ENCODE data around the gene EEF2KMT.
"Not testable (repeated sequence)": the region's sequence is repeated elsewhere in the genome, so short reads cannot be mapped to it uniquely, and the experiment has no call there.

EEF2KMT gene

DNA sequence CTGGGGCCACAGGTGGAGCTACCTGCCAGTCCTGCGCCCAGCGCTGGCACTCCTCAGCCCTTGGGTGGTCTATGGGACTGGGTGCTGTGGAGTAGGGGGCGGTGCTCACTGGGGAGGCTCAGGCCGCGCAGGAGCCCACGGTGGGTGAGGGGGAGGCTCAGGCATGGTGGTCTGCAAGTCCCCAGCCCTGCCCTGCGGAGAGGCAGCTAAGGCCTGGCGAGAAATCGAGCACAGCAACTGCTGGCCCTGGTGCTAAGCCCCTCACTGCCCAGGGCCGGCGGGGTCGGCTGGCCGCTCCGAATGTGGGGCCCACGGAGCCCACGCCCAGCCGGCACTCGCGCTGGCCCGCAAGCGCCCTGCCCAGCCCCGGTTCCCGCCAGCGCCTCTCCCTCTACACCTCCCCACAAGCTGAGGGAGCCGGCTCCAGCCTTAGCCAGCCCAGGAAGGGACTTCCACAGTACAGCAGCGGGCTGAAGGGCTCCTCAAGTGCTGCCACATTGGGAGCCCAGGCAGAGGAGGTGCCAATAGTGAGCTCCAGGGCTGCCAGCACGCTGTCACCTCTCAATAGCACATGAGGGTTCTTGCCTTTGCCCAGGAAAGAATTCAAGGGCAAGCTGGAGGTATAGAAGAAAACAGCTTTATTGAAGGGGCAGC is 11.0 kb upstream of the EEF2KMT start:
- no peaks in the 10 kb centered on the region for H3K9me3 ChIP-seq
- H3K4me1 ChIP-seq: no peaks in the 10 kb centered on the region
- no peak overlapping the region for H3K4me3 ChIP-seq
- no peaks in the 10 kb centered on the region for H4K20me1 ChIP-seq
- H3K27ac ChIP-seq: no peak overlapping the region
- TF ChIP-seq Cebpa-rat (IDR thresholded peaks at IDR 0.05): no peak
- H3K36me3 ChIP-seq: no peaks in the 10 kb centered on the region
- no peak overlapping the region for H3K4me2 ChIP-seq
- no peaks in the 10 kb centered on the region for H3K27me3 ChIP-seq
- H3K9ac ChIP-seq: no peak overlapping the region

DNA sequence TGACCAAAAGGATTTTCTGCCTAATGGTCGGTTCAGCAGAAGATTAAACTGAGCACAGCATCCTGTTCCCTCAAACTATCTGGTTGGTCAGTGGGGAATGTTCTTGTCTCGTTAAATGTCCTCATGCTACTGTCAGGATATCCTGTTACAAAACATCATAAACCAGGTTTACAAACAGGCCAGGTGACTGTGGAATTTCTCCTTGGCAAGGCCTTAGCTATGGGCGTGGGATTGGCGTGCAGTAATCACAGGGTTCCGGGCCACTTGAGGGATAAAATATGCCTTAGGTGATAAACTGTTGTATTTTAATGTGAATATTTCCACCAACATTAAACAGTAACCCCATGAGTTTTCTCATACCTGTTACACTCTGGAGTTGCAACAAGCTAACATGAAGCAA is 7.4 kb upstream of the EEF2KMT start:
- H3K27me3 ChIP-seq, H3K9me3 ChIP-seq, H3K4me1 ChIP-seq, H3K27ac ChIP-seq, H3K9ac ChIP-seq, H4K20me1 ChIP-seq, H3K4me3 ChIP-seq, H3K36me3 ChIP-seq, H3K4me2 ChIP-seq: not testable (repeated sequence)

DNA sequence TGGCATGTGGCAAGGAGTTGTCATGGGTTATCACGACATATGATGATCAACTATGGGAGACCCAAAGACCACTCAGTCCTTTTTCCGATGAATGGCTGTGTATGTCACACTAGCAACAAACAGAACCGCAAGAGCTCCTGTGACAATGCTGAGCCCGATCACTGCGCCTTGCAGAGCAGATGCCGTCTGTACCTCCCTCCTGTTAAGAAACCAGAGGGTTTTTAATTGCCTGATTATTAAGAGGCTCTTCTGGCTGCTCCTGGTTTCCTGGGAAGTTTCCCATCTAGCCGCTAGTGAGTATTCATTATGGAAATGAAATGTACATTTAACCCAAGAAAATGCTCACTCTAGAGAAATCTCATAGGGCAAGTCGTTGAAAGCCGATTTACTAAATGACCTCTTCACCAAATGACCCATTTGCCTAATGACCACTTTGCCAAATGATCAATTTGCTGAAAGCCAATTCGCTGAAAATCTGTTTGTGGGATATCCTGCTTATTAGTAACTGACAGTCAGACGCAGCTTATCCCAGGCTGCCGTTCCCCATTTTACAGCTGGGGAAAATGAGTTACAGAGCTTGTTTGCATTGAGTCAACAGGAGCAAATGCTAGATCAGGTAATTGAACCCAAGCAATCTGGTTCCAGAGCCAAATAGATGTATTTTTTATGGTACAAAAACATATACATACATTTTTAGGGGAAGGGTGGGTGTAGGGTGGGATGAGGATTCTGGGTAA is 5.9 kb upstream of the EEF2KMT start:
- not testable (repeated sequence) for H3K27ac ChIP-seq, H3K9ac ChIP-seq, H3K4me2 ChIP-seq, H4K20me1 ChIP-seq, H3K4me1 ChIP-seq, H3K4me3 ChIP-seq, H3K27me3 ChIP-seq, H3K36me3 ChIP-seq, H3K9me3 ChIP-seq

DNA sequence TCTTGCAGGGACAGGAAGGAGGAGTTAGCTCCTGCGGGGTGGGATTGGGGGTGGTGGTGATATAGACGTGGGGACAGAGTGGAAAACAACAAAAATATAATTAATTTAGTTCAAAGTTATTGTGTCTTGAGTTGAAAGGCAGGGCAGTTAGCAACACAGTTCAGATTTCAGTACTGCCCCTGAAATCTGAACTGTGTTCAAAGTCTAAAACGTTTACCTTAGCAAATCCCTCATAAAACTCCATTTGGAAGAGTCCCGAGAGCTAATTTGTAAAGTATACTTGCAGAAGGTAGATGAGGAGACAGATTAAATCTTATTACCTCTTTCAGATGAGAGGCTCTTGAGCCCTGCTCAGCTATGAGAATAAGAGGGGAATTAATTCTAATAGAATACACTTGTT is 1.6 kb upstream of the EEF2KMT start:
- not testable (repeated sequence) for H3K9me3 ChIP-seq, H3K4me2 ChIP-seq, H3K4me3 ChIP-seq, H3K9ac ChIP-seq, H3K27ac ChIP-seq, H3K4me1 ChIP-seq, H3K36me3 ChIP-seq, H3K27me3 ChIP-seq, H4K20me1 ChIP-seq

DNA sequence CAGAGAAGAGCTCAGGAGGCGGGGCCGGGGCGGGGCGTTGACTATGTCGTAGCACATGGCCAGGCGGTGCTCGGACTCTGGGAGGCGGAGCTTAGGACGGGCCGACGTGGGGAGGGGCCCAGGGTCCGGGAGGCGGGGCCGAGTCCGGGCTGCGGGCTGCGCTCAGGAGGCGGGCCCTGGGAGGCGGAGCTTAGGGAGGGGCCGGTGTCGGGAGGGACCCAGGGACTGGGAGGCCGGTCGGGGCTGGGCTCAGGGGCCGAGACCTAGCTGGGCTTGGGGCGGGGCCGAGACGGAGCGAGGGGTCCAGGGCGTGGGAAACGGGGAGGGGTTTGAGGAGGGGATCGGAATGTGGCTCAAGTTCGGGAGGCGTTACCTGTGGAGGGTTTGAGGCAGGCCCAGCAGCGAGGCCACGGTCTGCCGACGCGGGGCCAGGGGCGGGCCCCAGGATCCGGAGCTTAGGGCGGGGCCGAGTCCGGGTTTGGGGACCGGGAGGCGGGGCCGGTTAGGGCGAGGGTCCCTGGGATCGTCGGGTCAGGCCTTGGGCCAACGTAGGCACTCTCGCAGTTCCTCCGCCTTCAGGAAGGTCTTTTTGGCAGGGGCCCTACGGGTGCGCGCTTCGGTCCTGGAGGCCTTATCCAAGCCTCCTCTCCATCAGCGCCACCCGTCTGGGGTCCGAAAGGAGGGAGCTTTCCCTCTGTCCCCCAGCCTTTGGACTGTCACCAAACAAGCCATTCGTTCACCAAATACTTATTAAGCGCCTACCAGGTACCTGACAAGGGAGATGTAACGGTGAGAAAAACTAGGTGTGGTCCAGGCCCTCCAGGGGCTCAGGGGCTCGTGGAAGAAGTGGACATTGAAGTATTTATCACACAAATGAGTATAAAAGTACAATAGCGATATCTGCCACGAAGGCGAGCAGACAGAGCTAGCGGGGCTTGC is 895 bp upstream of the EEF2KMT start:
- not testable (repeated sequence) for H3K9me3 ChIP-seq, H3K4me1 ChIP-seq, H3K27me3 ChIP-seq, H3K36me3 ChIP-seq, H3K27ac ChIP-seq, H4K20me1 ChIP-seq
- H3K4me2 ChIP-seq: peak overlapping the region; percentile 87
- peak overlapping the region; percentile 79 for H3K4me3 ChIP-seq
- peak overlapping the region; percentile 61; the same call in 1 of the 2 replicates for H3K9ac ChIP-seq

DNA sequence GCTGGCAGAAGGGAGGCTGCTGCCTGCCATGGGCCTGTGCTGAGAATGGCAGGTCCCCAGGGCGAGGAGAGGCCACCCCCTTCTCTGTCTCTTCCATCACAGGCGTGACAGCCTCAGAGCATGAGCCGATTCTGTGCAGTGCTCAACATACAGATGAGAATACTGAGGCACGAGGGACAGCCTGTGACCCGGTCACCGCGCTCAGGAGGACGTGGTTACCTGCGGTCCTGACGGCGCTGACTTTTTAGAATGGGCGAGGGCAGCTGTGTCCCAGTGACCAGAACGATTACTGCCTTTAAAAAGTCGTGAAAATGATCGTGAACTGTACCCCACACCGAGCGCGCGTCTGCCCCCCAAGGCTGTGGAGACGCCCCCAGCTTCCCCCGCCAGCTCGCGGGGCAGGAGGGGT is 530 bp downstream of the EEF2KMT start:
- Histone ChIP-seq H3K4me2 (peak overlapping the region; percentile 91), H3K4me3 (peak overlapping the region; percentile 79), H3K27ac (peak overlapping the region; percentile 78), H3K9ac (peak overlapping the region; percentile 85)
- not testable (repeated sequence) for H4K20me1 ChIP-seq, H3K36me3 ChIP-seq, H3K9me3 ChIP-seq, H3K27me3 ChIP-seq, H3K4me1 ChIP-seq

DNA sequence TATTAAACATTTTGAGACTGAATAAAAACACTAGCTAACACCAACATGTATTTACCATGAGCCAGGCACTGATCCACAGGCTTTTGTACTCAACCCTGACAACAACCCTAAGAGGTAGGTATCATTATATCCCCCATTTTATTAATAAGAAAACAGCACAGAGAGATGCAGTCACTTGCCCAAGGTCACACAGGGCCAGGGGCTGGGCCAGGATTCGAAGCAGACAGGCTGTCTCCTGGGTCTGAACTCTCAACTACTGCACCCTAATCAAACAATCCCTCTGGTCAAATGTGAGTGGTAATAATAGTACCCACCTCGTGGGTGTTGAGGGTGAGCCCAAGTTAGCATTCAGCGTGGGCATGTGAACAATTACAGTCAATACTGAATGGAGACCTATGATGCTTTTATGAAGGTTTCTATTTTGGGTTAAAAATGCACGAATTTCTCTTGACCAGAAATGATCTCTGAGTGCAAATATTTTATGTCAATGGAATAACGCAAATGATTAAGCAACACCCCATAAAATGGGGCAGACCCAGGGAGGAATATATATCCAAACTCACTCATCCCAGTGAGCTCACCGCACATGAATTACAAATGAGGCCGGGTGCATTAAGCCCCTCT is 1.0 kb downstream of the EEF2KMT start:
- not testable (repeated sequence) for H3K27ac ChIP-seq
- peak overlapping the region; percentile 91 for H3K4me2 ChIP-seq

DNA sequence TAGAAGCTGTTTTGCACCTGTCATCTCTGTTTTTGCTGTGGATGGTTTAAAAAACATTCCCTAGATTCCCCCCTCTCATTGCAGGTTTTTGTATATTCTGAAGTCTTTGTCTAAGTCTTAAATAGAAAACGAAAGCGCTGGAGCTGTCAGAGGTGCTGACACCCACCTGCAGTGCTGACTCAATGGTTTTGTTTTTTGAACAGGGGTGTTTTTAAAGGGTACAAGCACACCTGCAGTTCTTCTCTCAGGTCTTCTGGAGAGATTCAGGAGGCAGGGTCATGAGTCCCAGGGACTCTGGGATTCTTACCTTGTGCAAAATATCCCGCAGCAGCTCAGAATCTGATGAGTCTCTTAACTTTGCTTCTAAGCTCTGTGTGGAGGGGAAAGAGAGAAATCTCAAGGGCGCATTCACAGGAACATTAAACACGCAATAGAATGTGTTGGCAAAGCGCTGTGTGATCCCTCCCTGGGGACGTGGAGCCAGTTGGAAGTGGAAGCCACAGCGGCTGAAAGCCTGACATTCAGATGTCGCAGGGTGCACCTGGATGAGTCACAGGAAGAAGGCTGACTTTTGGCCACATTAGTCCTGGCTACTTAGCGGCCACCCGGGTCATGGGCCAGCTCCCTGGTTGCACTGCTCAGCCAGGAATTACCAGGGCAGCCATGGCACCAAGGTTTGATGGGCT is 2.3 kb downstream of the EEF2KMT start:
- not testable (repeated sequence) for H3K4me3 ChIP-seq, H3K9ac ChIP-seq, H3K4me2 ChIP-seq, H3K36me3 ChIP-seq, H3K4me1 ChIP-seq, H3K27me3 ChIP-seq, H3K9me3 ChIP-seq, H3K27ac ChIP-seq, H4K20me1 ChIP-seq

More for the DNA sequence above, 1.0 kb downstream of the EEF2KMT start:
- Histone ChIP-seq H3K9ac (peak overlapping the region; percentile 85), H3K4me3 (peak overlapping the region; percentile 79)
- not testable (repeated sequence) for H3K9me3 ChIP-seq, H4K20me1 ChIP-seq, H3K36me3 ChIP-seq, H3K4me1 ChIP-seq, H3K27me3 ChIP-seq

DNA sequence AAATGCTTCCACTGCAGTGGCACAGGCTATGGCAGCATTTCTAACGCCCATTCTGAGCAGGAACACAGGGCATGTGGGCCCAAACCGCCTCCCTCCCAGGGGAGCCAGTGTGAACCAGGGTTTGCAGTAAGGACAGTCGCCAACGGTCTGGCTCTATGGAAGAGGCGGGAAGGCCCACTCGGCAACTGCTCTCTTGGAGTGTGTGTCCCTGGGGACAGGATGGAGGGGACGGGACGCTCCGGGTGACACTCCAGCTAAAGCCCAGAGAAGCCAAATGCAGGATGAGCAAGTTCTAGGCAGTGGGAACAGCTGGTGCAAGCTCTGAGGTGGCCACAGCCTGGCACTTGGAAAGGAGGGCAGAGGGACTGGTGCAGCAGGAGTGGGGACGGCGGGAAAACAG is 3.8 kb downstream of the EEF2KMT start:
- peaks cover 13% of the 10 kb centered on the region; the same call in 1 of the 2 replicates for H3K36me3 ChIP-seq
- H4K20me1 ChIP-seq, H3K27ac ChIP-seq, H3K4me1 ChIP-seq, H3K27me3 ChIP-seq, H3K9me3 ChIP-seq, H3K4me3 ChIP-seq, H3K4me2 ChIP-seq, H3K9ac ChIP-seq: not testable (repeated sequence)

DNA sequence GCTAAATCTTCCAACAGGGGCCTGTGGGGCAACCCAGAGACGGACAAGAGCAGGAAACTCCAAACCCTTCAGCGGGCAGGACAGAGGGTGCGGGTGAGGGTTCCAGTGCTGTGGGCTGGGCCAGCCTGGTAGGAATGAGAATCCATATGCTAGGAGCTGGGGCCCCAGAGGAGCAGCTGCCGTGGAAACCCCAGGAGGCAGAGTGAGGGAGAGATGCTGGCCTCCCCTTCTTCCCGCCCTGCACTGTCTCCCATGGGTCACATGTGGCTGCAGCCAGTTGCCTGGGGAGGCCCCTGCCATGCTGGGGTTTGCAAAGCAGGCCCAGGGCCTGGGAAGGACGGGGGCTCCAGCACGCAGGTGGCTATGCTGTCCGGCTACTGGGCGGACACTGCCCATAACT is 4.5 kb downstream of the EEF2KMT start:
- not testable (repeated sequence) for H3K9me3 ChIP-seq, H3K27me3 ChIP-seq, H4K20me1 ChIP-seq, H3K4me2 ChIP-seq, H3K4me1 ChIP-seq, H3K4me3 ChIP-seq, H3K9ac ChIP-seq, H3K27ac ChIP-seq
- H3K36me3 ChIP-seq: peaks cover 20% of the 10 kb centered on the region; the same call in 1 of the 2 replicates

DNA sequence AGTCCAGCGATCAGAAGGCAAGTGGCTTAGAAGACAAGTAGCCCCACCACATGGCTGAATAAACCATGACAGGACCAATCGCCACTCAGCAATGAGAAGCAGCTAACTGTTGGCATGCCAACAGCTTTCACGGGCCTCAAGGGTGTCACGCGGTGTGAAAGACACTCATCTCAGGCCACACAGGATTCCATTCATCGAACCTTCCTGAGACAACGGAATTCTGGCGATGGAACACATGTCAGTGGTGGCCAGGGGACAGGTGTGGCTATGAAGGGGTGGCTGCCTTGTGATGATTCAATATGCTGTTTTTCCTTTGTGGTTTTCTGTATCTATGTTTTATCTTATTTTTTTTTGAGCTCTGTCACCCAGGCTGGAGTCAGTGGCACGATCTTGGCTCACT is 7.0 kb downstream of the EEF2KMT start:
- H3K9ac ChIP-seq, H3K9me3 ChIP-seq, H4K20me1 ChIP-seq, H3K4me1 ChIP-seq, H3K4me2 ChIP-seq, H3K27me3 ChIP-seq, H3K27ac ChIP-seq, H3K4me3 ChIP-seq: not testable (repeated sequence)
- H3K36me3 ChIP-seq: peaks cover 34% of the 10 kb centered on the region

DNA sequence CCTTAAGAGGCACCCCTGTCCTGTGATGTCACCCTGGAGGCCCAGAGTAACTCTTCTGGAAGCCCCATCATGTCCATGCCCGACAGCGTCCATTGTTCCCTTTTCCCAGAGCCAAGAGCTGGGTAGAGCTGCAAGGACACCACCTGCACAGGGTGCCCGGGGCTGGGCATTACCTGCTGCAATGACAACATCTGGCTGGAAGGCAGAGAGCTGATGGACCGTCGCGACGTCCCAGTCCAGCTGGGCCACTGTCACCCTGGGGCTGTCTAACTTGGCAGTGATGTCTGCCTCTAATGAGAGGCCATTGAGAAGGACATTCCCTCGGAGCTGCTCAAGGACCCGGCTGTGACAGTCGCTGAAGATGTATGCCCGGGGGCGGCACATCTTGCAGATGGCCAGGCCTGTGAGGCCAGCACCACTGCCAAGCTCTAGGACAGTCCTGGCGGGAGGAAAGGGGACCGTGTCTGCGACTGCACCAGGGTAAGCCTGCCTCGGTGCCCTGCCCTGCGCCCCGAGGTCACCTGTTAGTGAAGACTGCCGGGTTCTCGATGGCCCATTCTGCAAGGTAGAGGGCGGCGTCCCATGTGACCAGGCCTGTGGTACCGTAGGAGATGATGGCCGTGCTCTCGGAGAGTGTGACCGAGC is 7.6 kb downstream of the EEF2KMT start:
- not testable (repeated sequence) for H3K9me3 ChIP-seq, H3K9ac ChIP-seq, H3K27me3 ChIP-seq, H4K20me1 ChIP-seq, H3K27ac ChIP-seq, H3K4me3 ChIP-seq, H3K4me2 ChIP-seq, H3K4me1 ChIP-seq
- peaks cover 38% of the 10 kb centered on the region for H3K36me3 ChIP-seq

DNA sequence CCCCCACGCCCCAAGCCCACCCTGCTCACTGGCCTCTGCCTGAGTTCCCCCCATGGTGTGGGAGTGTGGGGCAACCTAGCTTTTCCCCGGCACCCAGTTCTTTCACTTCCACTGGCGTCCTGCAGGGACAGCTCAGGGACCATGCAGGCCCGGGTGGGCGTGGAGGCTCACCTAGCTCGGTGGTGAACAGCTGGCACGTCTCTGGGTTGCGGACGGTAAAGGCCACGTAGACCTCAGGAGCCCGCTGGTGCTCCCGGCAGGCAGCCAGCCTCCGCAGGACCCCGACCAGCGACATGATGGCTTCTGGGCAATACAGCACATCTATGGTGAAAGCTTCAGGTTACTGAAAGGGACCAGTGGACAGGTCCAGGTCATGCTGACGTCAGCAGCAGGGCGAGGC is 8.7 kb downstream of the EEF2KMT start:
- not testable (repeated sequence) for H3K9me3 ChIP-seq, H3K9ac ChIP-seq, H3K27me3 ChIP-seq, H3K4me2 ChIP-seq, H3K27ac ChIP-seq, H4K20me1 ChIP-seq, H3K4me1 ChIP-seq, H3K4me3 ChIP-seq
- peaks cover 44% of the 10 kb centered on the region for H3K36me3 ChIP-seq
